Activated naive CD8-positive, alpha-beta T cell treated with anti-CD3 and anti-CD28 coated beads, Interleukin-2, amount 50 U/mL, for 16 hours (primary cell): ENCODE results near the gene ZGPAT.
"Not testable (repeated sequence)": the region's sequence is repeated elsewhere in the genome, so short reads cannot be mapped to it uniquely, and the experiment has no call there.

Experiments
- DNase-seq: peaks from one replicate; pipeline ENCODE4 v3.0.0-alpha.2; 2020; ENCODE audit warnings: low read depth, low spot score

Gene ZGPAT

GRCh38 chr20:63702751-63703470, 4.9 kb upstream of the ZGPAT start:
- DNase-seq, result no peak

GRCh38 chr20:63703471-63703975, 4.3 kb upstream of the ZGPAT start:
- DNase-seq, result no peak

- no peak for DNase-seq
These were observed 3.7 kb upstream of the ZGPAT start for GRCh38 chr20:63703976-63704748.

- no peak for DNase-seq
These were observed 3.1 kb upstream of the ZGPAT start for GRCh38 chr20:63704749-63705117.

GRCh38 chr20:63705232-63706026, 2.4 kb upstream of the ZGPAT start:
- no peak for DNase-seq

- DNase-seq, result no peak
These were observed 1.7 kb upstream of the ZGPAT start for GRCh38 chr20:63706027-63706695.

- DNase-seq, result no peak
These were observed 834 bp upstream of the ZGPAT start for GRCh38 chr20:63706852-63707557.

- no peak for DNase-seq
These were observed 686 bp downstream of the ZGPAT start for GRCh38 chr20:63708301-63709148.

GRCh38 chr20:63709149-63709527, 1.3 kb downstream of the ZGPAT start:
- no peak for DNase-seq

GRCh38 chr20:63711085-63711645, 3.3 kb downstream of the ZGPAT start:
- DNase-seq, result no peak

- DNase-seq, result no peak
These were observed 4.4 kb downstream of the ZGPAT start for GRCh38 chr20:63712191-63712590.

- no peak for DNase-seq
These were observed 7.0 kb downstream of the ZGPAT start for GRCh38 chr20:63714858-63715257.

- no peak for DNase-seq
These were observed 11.2 kb downstream of the ZGPAT start for GRCh38 chr20:63718996-63719395.

- not testable (repeated sequence) for DNase-seq
These were observed 15.3 kb downstream of the ZGPAT start for GRCh38 chr20:63722967-63723622.

GRCh38 chr20:63730189-63730733, 22.4 kb downstream of the ZGPAT start:
- not testable (repeated sequence) for DNase-seq

- no peak for DNase-seq
These were observed 23.6 kb downstream of the ZGPAT start for GRCh38 chr20:63731410-63731809.

- DNase-seq, result no peak
These were observed 24.6 kb downstream of the ZGPAT start for GRCh38 chr20:63732118-63733095.

- no peak for DNase-seq
These were observed 25.3 kb downstream of the ZGPAT start for GRCh38 chr20:63733117-63733516.
